SKM-1 (cell line): ENCODE data around the gene SLCO1B3.

ENCODE experiments used
- DNase-seq: peaks from one replicate; lab custom pipeline; 2025; ENCODE audit not compliant: unreplicated experiment; lab: John Stamatoyannopoulos, UW

The SLCO1B3 gene

DNA sequence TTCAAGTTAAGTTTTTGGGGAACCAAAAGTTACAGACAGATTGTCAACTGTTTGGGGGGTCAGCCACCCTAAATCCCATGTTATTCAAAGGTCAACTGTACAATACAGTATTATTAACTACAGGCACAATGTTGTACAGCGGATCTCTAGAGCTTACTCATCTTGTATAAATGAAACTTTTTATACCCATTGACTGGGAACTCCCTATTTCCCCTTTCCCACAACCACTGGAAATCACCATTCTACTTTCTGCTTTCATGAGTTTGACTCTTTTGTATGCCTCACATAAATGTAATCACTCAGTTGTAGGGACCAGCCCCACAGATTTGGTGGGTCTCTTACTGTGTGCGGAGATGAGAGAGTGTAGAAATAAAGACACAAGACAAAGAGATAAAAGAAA is 57.8 kb downstream of the SLCO1B3 start:
- no peak for DNase-seq

DNA sequence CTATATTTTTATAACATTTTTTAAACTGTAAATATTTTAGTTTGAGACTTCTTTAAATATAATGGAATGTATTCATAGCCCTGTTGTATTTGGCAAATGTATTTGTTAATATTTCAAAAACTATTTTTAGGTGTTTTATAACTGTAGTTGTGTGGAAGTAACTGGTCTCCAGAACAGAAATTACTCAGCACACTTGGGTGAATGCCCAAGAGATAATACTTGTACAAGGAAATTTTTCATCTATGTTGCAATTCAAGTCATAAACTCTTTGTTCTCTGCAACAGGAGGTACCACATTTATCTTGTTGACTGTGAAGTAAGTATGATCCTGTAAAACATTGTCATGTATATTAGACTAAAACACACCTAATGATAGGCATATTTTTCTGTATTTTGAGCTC is 72.8 kb downstream of the SLCO1B3 start:
- no peak for DNase-seq

DNA sequence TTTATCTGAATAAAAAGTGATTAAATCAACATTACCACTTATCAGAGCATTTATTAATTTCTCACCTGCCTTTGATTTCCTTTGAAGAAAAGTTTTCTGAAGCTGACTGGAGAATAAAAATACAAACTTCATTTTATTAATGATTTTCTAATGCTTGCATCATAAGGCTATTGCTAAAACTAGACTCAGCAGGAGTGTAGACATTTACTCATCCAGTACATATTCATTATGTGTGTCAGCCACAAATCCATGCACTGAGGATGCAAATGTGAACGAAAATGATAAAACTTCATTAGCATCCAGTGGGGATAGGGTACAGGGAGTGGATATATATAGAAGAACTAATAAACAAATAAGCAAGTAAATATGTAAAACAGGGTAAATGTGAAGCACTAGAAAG is 74.6 kb downstream of the SLCO1B3 start:
- no peak for DNase-seq

DNA sequence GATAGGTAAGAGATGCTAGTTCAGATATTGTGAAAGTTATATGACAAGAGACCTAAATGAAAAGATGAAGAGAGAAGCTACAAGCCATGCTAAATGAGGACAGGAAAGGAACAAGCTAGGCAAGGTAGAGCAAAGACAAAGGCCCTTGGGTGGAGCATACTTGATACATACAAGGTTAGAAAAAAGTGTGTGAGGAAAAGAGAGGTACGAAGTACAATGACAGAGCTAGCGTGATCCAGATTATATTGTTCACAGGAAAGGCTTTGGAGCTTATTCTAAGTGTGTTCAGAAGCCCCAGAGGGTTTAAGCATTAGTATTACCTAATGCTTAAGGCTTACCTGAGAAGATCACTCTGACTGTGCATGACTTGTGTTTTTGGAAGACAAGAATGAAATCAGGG is 75.0 kb downstream of the SLCO1B3 start:
- no peak for DNase-seq

DNA sequence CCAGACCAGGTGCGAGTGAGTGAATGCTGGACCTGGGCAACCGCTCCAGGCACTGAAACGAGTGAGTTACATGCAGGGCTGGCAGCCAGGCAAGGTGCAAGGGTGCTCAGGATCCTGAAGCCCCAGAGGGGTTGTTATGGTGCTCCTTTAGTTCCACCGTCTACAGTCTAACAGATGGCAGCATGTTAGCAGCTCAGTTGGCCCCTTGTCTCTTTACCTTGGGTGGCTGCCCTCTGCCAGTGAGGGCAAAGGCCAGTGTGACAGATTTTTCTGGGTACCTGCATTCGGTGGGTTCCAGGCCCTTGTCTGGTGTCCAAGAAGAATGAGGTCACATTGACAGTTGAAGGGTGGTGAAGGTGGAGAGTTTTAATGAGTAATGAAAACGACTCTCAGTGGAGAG is 106.8 kb downstream of the SLCO1B3 start:
- no peak for DNase-seq

DNA sequence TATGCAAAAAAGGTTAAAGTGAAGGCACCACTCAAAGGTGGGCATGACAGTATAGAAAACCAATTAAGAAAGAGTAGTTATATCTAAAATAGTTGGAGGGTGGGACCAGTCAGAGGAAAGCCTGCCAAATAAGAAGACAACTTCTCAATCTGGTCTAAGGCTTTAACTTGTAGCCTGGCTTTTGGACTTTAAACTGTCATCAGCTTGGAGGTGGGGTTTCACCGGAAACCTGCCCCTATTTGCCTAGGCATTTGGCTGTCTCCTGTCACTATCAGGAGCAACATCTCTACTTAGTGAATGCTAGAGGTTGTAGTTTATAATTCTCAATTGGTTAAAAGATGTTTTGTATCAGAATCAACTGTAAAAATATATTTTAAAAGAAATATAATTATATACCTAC is 107.3 kb downstream of the SLCO1B3 start:
- no peak for DNase-seq

DNA sequence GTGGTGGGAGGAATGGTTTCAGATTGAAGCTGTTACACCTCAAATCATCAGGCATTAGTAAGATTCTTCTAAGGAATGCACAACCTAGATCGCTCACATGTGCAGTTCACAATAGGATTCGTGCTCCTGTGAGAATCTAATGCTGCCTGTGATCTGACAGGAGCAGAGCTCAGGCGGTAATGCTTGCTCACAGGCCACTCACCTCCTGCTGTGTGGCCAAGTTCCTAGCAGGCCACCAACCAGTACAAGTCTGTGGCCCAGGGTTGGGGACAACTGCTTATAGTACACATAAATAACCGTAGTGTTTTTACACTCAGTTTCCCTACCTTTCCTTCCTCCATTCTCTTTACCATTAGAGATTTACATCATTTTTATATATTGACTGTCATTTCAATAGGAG is 121.4 kb downstream of the SLCO1B3 start:
- DNase-seq, result no peak

DNA sequence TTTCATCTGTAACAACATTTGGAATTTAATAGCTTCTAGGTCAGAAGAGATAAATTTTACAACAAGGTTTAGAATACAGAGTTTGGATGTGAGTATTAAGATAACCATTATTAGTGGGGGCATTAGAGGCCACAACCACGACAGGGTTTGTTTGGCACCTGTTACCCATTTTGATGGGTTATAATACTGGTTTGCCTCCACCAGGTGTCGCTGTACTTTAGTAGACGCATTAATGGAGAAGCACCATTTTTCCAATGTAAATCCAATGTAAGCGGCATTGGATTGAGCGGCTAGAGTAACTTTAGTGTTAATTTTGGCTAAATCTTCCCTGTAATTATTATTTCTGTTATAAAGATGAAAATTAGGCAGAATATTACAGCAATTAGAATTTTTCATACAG is 136.2 kb downstream of the SLCO1B3 start:
- no peak for DNase-seq

DNA sequence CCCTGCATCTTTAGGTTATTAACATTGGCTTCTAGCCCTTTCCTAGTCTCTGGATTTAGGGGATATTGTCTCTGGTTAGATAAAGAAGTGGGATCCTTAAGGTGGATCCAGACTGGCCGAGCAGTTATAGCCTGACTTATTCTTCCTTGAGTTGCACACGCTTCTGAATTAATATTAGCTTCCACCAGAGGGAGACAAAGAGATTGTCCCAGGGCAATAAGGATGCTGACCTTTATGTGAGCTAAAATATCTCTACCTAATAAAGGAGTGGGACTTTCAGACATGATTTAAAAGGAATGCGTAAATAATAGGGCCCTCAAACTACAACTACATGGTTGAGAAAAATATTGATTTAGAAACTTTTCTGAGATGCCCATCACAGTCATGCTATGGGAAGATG is 139.7 kb downstream of the SLCO1B3 start:
- DNase-seq, result no peak

DNA sequence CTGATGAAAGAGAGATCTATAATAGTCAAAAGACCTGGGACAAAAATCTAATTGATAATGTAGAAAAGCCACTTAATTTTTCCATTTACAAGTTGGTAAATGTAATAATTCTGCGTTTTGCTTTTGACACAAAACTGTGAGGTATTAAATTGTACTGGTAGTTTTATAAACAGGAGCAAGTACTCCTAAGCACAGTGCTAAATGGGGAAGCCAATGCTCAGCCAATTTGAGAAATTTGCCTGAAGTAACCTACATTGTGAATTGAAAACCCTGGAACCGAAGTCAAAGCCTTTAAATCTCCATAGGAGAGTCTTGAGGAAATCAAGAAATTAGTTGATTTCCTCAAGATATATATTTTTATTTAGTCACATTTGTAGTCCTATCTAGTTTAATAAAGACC is 152.8 kb downstream of the SLCO1B3 start:
- DNase-seq, result no peak

DNA sequence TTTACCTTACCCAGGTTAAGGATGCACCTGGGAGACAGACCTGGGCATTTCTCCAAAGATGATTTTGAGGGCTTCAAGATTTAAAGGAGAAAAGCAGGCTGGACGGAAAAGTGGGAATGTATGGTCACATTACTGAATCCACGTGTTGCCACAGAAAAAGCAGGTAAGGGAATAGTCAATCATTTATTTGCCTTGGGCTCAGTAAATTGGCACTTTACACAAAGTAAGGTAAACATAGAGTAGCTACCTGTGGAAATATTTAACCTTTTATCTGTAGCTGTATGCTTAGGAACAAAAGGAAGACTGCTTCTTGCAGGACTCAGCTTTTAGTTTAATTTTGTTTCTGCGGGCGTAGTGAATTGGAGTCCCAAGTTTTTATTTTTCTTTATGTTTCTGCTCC is 153.3 kb downstream of the SLCO1B3 start:
- no peak for DNase-seq
